HG03064 (cell line): ENCODE results near the gene ZNF14.
"Not testable (repeated sequence)": the region's sequence is repeated elsewhere in the genome, so short reads cannot be mapped to it uniquely, and the experiment has no call there.

Experiments used
- ATAC-seq: cut with Tn5 transposase; IDR thresholded peaks from one replicate; pipeline ENCODE4 v1.9.1; 2021; ENCODE audit warnings: low read depth; ENCODE audit not compliant: unreplicated experiment

The ZNF14 gene

DNA sequence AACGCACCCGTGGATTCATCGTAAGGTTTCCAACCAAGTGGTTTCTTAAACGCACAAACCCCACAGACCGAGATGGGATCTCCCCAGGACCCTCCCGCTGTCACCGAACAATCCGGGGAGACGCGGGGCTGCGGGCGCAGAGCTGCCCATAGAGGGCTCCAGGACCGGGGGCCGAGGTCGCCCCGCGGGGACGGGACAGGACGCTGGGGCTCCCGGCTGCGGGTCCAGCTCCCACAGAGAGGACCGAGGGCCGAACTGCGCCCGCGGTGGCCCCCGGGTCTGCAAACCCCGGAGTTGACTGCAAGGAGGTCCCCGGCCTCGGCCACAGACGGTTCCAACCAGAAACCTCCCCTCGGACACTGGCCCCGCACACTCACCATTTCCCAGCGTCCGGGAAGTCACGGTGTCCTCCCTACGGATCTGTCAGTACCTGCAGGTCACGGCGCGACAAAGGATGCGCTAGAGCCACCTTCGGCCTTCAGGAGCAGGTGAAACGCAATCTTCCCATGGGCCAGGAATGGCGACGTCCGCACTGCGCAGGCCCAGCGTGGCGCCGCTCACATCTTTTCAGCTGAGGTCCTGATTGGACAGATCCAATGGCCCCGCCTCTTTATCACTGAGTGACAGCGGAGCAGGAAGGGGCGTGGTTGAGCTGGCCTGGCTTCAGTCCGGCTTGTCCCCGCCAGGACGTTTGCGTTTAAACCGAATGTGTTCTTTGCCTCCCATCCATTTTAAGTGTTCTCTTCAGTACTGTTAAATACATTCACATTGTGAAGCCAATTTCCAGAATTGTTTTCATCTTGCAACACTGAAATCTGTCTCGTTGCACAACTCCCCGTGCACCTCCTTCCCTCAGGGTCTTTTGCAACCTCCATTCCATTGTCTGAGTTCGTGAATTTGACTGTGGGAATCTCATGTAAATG lies at the start of gene ZNF14:
Gene ZNF14 (minus strand): TSS at position 534 of the 923 bp plus-strand sequence. CDS start 154 bp downstream, at position 380.
- peak; percentile 97 for ATAC-seq

DNA sequence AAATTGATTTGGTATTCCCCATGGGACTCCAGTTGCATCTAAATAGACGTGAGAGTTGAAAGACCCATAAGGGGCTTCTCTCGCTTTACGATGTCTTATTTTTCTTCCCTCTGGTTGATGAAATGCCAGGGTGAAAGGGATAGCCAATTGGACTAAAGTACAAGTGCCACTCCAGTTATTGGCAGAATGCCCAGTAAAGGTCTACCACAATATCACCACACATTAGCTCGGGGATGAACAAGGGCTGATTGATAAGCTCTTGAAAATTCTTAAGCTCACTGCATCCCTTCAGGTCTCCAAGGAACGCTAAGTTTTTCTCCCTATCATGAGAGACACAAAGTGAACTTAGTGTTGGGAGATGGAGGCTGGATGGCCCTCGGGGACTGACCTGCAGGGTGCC lies 48.9 kb upstream of the ZNF14 start:
- ATAC-seq, result not testable (repeated sequence)

DNA sequence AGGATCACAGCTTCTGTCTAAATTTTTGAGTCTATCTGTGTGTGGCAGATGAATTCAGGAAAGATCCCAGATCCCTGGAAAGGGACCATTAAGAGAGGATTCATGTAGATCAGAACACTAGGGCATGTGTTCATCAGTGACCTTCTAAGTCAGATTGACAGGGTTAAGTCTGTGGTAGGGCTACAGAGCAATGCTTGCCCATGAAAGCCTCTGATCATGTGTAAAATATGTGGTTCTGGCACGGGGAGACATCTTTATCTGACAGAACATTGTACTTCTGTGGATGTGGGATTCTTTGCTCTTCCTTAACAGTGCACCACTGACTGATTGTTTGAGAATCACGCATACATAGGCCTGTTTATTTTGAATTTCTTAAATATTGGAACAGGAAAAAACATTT lies 45.8 kb upstream of the ZNF14 start:
- ATAC-seq, result no peak

DNA sequence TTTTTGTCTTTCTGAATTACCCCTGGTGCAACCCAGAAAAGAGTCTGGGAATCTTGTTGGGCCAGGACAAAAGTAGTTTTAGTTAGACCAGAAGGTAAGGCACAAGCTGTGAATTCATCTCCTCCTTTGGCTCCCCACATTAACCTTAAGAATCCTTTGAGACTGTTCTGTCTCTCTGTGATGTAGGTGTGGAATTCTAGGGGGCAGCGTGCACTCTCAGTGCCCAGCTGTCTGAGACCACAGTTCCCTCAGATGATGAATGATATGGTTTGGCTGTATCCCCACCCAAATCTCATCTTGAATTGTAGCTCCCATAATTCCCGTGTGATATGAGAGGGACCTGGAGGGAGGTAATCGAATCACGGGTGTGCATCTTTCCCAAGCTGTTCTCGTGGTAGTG lies 44.8 kb upstream of the ZNF14 start:
- ATAC-seq, result no peak

DNA sequence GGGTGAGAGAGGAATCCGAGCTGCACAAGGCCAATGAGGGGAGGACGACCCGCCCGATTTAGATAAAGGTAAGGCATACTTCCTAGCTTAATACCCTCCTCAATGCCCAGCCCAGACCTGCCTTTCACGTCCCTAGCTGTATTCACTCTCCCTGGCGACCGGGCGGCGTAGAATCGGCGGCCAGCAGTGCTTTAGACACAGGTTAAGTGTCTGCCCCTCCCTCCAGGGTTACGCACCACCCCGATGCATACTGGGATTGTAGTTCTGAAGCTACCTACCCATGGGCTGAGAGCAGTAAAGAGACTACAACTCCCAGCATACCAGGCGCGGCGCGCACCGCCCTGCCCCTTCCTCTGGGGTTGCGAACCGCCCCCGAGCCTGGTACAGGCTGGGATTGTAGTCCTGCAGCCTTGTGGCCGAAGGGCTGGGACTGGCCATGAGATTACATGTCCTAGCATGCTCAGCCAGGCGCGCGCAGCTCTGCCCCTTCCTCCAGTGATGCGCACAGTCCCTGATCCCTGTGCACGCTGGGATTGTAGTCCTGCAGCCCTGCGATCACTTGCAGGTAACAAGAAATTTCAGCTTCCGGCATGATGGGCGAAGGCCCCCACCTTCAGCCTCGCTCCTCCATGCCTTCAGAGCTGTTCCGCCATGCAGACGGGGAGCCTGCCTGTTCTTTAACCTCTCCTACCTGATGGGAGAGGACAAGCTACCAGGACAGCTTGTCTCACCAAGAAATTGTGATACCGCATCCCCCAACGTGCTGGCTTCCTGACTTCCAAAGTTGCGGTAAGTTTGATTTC lies 43.5 kb upstream of the ZNF14 start:
- ATAC-seq, result peak; percentile 97

DNA sequence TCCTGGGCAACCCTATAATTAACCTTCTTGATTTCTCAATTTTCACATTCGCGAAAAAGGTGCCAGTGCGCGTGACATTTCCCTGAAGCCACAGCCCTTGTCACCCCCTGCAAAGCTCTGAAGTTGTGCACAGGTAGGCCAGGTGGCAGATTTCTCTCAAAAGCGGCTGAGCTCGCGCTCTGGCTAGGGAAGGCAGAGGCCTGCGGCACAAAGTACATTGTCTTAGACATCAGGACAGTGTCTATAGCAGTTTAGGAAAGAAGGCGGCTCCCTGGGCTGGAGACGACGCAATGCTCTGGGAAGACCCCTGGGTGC lies 42.9 kb upstream of the ZNF14 start:
- peak; percentile 25 for ATAC-seq

DNA sequence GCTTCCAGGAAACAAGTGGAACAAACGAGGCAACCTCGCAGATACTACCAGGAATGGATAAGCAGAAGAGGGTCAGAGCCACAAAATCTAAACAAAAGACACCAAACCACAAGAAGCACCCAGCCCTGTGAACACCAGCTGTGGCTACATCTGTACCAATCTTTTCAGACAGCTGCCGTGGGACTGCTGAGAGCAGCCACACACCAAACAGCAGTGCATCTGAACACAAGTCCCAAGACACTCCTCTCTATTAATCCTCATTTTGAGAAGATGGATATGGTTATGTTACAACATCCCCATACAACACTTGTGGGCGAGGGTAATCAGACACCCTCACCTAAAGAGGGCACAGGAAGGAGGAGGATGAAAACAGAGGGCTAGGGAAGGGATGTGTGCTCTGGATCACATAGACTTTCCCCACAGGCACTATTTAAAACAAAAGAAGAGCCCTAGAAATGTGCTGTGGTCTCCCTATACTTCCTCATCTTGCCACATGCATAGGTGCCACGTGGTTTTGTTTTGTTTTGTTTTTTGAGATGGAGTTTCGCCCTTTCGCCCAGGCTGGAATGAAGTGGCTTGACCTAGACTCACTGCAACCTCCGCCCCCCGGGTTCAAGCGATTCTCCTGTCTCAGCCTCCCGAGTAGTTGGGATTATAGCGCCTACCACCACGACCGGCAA lies 41.6 kb upstream of the ZNF14 start:
- no peak for ATAC-seq

DNA sequence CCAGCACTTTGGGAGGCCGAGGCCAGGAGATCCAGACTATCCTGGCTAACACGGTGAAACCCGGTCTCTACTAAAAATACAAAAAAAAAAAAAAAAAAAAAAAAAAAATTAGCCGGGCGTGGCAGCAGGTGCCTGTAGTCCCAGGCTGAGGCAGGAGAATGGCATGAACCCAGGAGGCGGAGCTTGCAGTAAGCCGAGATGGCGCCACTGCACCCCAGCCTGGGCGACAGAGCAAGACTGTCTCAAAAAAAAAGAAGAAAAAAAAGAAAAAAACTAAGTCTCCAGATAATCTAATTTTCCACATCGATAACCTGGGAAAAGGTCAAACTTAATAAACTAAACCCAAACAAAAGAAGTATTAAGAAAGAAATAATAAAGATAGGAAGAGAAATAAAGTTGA lies 39.1 kb upstream of the ZNF14 start:
- not testable (repeated sequence) for ATAC-seq

DNA sequence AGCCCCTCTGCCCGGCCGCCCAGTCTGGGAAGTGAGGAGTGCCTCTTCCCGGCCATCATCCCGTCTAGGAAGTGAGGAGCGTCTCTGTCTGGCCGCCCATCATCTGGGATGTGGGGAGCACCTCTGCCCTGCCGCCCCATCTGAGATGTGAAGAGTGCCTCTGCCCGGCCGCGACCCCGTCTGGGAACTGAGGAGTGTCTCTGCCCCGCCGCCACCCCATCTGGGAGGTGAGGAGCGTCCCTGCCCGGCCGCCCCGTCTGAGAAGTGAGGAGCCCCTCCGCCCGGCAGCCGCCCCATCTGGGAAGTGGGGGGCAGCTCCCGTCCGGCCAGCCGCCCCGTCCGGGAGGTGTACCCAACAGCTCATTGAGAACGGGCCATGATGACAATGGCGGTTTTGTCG lies 37.1 kb upstream of the ZNF14 start:
- ATAC-seq, result not testable (repeated sequence)

DNA sequence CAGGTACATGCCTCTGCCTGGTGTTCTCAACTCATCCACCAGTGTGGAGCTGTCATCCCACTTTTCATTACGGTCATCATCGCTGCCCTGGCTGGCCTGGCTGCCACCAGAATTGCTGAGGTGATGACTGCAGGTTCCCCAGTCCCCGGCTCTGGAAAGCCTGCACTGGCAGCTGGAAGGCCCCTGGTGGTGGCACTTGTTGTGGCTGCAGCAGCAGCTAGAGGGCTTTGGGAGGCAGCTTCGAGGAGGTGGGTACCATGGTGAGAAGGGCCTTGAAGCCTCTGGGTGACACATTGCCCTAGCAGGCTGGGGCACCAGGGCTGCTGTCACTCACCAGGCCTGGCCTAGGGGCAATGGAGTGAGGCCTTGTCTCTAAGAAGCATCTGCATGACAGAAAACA lies 25.3 kb upstream of the ZNF14 start:
- no peak for ATAC-seq

DNA sequence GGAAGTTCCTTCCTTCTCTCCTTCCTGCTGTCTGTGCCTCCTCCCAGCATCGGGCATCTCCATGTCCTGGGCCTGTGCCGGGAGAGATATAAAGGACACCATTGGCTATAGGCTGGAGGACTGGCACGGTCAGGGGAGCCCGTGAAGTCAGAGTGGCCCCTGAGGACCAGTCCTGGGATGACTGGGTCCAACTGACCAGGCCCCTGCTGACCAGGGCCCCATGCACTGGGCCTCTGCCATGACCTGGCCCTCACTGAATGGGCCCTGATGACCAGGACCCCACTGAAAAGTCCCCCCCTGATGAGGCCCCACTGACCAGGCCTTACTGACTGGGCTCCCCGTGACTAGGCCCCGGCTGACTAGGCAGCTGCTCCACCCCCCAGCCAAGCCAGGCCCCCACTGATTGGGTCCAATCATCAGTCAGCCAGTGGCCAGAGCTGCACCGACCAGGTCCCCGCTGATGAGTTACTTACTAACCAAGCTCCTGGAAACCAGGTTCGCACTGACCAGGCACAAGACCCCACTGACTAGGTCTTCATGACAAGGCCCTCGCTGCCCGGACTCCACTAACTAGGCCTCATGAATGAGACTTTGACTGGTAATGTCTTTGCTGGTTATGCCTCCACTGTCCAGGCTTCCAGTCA lies 20.0 kb upstream of the ZNF14 start:
- ATAC-seq, result no peak

DNA sequence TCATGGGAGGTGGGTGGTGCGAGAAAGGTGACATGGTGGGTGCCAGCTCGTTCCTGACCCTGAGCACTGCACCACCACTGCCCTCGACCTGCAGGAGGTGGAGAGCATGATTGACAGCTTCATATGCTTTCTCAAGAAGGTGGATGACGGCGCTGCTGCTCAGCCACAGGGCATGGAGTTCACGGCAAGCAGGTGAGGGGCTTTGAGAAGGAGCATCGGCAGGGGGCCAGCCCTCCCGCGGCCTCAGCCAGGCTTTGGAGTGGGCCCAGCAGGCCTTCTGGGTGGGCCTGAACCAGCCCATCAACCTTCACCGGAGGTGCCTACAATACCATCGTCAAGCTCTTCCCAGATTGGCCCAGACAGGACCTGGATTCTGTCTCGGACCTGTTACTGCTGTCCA lies 18.9 kb upstream of the ZNF14 start:
- ATAC-seq, result no peak

DNA sequence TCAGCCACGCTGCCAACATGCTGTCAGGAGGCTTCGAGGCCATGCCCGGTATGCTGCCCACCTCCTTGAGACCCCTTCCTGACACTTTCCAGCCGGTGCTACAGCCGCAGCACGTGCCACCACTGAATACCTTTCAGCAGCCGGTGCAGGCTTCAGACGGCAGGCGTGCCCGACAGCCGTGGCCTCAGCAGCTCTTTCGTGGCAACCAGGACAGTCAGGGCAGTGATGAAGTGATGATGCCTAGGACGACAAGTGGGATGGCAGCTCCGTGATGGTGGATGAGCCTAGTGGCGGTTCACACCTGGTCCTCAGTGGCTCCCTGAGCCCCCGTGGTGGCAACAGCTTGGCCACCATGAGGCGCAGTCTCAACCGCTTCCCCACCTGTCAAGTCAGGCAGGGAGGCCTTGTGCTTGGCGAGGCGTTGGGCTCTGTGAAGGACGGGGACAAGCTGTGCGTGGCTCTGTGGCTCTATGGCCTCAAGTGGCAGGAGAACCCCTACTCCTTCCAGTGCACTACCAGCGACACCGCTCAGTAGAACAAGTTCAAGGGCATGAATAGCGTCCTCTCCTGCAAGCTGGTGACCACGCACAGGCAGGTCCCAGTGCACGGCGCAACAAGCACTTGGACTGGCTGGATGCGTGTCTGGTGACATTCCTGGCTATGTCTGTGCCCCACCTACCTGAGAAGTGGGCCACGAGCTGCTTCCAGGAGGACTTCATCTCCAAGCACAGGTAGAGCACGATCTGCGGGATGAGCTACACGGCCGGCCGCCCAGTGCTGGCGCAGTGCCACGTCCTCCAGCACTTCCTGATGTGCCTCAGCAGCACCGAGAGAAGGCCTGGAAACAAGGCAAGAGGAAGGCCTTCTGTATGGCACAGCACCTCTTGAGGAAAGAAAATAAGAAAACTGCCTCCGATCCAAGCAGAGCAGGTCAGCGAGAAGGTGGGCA lies 18.2 kb upstream of the ZNF14 start:
- ATAC-seq, result no peak

DNA sequence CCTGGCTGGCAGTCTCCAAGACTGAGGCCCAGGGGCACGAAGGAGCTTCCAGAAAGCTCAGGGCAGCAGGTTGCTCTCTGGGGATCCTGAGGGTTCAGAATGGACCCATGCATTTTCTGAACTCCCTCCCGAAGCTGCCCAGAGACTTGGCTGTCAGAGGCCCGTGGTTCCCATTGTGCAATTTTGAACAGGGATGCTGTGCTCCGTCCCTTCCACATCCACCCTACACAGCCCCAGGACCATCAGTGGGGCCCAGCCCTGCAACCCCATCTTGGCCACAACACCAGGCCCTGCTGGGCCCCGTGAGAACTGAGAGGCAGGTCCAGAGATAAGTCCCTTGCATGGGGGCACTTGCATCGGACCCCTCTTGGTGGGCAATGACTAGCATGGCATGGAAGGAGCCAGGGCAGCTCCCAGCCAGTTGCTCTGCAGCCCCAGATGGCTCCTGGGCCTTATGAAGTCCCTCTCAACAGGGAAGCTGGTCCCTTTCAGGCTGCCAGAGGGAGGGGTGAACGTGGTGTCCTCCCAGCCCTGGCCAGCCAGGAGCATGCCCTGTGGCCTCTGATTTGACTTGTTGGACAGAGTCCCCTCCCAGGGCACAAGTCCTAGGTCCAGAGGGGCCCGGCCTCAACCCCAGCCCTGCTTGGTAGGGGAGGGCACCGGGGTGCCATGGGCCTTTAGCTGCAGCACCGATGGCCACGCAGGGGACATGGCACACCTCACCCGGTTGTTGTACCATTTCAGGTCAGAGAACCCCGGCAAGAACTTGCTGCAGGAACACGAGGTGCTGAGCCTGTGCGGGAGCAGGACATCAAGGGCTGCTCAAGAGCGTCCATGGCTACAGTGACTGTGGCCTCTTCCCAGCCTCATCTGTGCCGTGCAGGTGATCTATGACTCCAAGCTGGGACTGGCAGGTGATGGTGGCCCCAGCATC lies 17.3 kb upstream of the ZNF14 start:
- no peak for ATAC-seq

DNA sequence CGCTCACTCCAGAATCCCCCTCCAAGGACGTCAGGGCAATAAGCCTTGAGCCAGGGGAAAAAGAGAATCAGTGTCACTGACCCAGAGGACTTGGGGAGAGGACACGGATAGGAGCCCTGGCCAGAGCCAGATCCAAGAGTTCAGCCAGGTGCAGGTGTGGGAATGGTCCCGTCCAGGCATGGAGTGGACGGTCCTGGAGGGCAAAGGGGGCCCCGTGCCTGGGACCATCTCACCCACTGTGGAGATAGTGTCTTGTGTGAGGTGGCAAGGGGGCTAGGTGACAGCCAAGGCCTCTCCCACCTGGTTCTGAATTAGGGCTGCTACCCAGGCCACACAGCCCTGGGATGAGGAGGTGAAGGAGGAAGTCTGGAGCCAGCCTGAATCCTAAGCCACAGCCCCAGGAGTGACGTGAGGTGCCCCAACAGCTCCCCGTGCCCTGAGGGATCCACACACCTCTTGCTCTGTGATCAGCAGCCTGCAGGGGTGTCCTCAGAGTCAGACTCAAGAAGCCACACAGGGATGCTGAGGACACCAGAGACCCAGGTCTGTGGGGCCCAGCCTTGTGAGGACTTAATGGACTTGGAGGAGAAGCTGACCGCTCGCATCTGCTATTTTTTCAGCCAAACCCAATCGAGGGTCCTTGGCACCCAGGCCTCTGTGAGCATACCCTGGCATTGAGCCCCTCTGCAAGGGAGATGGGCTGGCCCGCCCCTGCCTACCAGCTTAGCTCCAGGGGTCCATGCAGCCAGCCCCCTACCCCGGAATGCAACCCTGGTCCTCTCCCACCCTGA lies 16.4 kb upstream of the ZNF14 start:
- no peak for ATAC-seq

DNA sequence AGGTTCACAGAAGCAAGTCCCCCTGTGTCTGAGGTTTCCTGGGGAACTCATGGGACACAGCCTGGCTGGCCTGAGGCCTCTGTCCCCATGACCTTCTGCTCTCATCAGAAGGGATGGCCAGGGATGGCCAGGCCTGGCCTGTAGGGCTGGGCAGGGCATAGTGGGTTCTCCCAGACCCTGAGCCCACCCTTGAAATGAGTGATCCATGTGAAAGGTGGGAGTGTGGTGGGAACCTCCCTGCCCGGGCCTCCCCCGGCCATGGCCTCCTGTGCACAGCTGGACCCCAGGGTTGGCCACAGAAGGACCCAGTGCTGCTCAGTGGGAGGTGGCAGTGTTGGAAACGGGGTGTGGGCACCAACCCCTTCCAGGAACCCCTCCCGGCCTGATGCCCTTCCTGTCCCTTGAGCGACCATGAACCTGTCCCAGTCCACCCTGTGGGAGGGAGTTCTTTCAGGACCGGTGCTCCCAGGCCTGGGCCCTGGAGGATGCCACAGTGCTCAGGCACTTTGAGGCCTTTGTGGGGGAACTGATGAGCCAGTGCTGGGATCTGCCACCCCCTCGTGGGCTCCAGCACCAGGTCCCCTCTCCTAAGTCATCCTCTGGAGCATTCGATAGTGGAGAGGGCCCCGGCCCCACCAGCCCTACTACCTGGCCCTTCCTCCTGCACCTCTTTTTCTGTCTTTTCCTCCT lies 15.5 kb upstream of the ZNF14 start:
- ATAC-seq, result no peak
